Endothelial cell of umbilical vein (primary cell): ENCODE results near the gene MED17. TPM values are rescaled to one million over a fixed set of nuclear protein-coding genes. Genes with fewer than 3 reads are reported as not detected.

Experiments
- BruUV-seq: library from RNA; stranded (reverse); fragments of 400-500 nt; replicated peaks from 2 replicates; lab custom pipeline; 2021; lab: Mats Ljungman, UMichigan
- CTCF ChIA-PET: fragments of 300-600, 350-600 bp; sonication (Branson Sonifier 250); formaldehyde crosslinking; loops from one replicate; lab custom pipeline; 2021; ENCODE audit warnings: antibody characterized with exemption, inconsistent platforms; lab: Charles Lee
- POLR2A ChIA-PET: fragments of 300-600, 350-600 bp; sonication (Branson Sonifier 250); formaldehyde crosslinking; loops from one replicate; lab custom pipeline; 2021; ENCODE audit warnings: antibody characterized with exemption, inconsistent platforms; lab: Charles Lee
- DNase-seq: peaks from one replicate; pipeline ENCODE4 v3.0.0-alpha.2; 2011; ENCODE audit warnings: low read depth, low spot score
- FAIRE-seq: peaks from 2 replicates; lab custom pipeline; 2011; peaks lifted over from hg19 to GRCh38; lab: Jason Lieb, UNC
- H2AFZ ChIP-seq: 2 replicates; pipeline ENCODE4 v1.6.0; 2012; ENCODE audit warnings: low read depth, low read length, control low read depth, inconsistent platforms
- H3K27ac ChIP-seq: 2 replicates; pipeline ENCODE4 v1.5.1; 2011; ENCODE audit warnings: low read depth, mild to moderate bottlenecking, control low read depth, low read length, moderate library complexity; ENCODE audit not compliant: insufficient read depth
- H3K27me3 ChIP-seq, 2 experiments: 2 replicates each; pipeline versions ENCODE4 v1.6.0 to v1.6.1; 2011; ENCODE audit warnings: low read length in 2 of 2, mixed read lengths in 1 of 2; ENCODE audit not compliant: control insufficient read depth in 2 of 2, insufficient read depth in 2 of 2
- H3K36me3 ChIP-seq, 2 experiments: 2 replicates in 1 of 2; 3 replicates in 1 of 2; pipeline ENCODE4 v1.5.1; 2011; ENCODE audit warnings: low read length in 2 of 2, mild to moderate bottlenecking in 1 of 2, moderate library complexity in 1 of 2; ENCODE audit not compliant: control insufficient read depth in 2 of 2, insufficient read depth in 2 of 2; ENCODE audit errors: extremely low read depth in 1 of 2
- H3K4me1 ChIP-seq: 3 replicates; pipeline ENCODE4 v1.5.1; 2011; ENCODE audit warnings: mild to moderate bottlenecking, low read length; ENCODE audit not compliant: control insufficient read depth, insufficient read depth; ENCODE audit errors: extremely low read depth
- H3K4me2 ChIP-seq: 2 replicates; pipeline ENCODE4 v1.6.1; 2011; ENCODE audit warnings: low read length, control low read depth, mixed read lengths; ENCODE audit not compliant: insufficient read depth
- H3K4me3 ChIP-seq, 3 experiments: fragments of 200-600 bp in 1 of 3; sonication (generic), shearing (Covaris generic) in 1 of 3; replicated peaks in 1 of 3; 2 replicates each; pipeline ENCODE4 v1.5.1; 2011 to 2016; ENCODE audit warnings: control low read depth in 3 of 3, low read length in 3 of 3, mild to moderate bottlenecking in 2 of 3, inconsistent platforms in 1 of 3, low read depth in 1 of 3, moderate library complexity in 1 of 3; ENCODE audit not compliant: insufficient read depth in 1 of 3
- H3K79me2 ChIP-seq: 2 replicates; pipeline ENCODE4 v1.6.0; 2012; ENCODE audit warnings: low read length, inconsistent platforms; ENCODE audit not compliant: control insufficient read depth, insufficient read depth
- H3K9ac ChIP-seq: replicated peaks from 2 replicates; pipeline ENCODE3; 2011; ENCODE audit warnings: low read length, control low read depth; ENCODE audit not compliant: insufficient read depth; ENCODE audit errors: extremely low read depth
- H3K9me1 ChIP-seq: replicated peaks from 3 replicates; pipeline ENCODE4 v1.6.0; 2011; ENCODE audit warnings: mild to moderate bottlenecking, low read length; ENCODE audit not compliant: control insufficient read depth, insufficient read depth; ENCODE audit errors: extremely low read depth
- H3K9me3 ChIP-seq: replicated peaks from 2 replicates; pipeline ENCODE4 v1.5.1; 2012; ENCODE audit warnings: low read length, inconsistent platforms; ENCODE audit not compliant: control insufficient read depth, insufficient read depth
- H4K20me1 ChIP-seq: replicated peaks from 2 replicates; pipeline ENCODE3; 2011; ENCODE audit warnings: mild to moderate bottlenecking, low read length; ENCODE audit not compliant: control insufficient read depth, insufficient read depth; ENCODE audit errors: extremely low read depth
- FOS ChIP-seq: IDR thresholded peaks from 2 replicates; pipeline ENCODE4 v1.6.1; 2011; ENCODE audit warnings: mild to moderate bottlenecking, low read length, moderate library complexity, borderline replicate concordance; ENCODE audit not compliant: insufficient read depth
- GATA2 ChIP-seq: IDR thresholded peaks from 2 replicates; pipeline ENCODE4 v1.7.0; 2011; ENCODE audit warnings: low read depth, mild to moderate bottlenecking, moderate library complexity, mixed read lengths, low read length; ENCODE audit not compliant: insufficient read length, insufficient read depth
- JUN ChIP-seq: IDR thresholded peaks from 2 replicates; pipeline ENCODE4 v1.6.1; 2011; ENCODE audit warnings: borderline replicate concordance, low read depth; ENCODE audit not compliant: insufficient read length, insufficient read depth
- MYC ChIP-seq: IDR thresholded peaks from one replicate; pipeline ENCODE4 v1.6.1; 2011; ENCODE audit warnings: mild to moderate bottlenecking, low read depth, low read length
- POLR2A ChIP-seq: IDR thresholded peaks from 2 replicates; pipeline ENCODE4 v1.6.1; 2012; ENCODE audit warnings: low read depth, mild to moderate bottlenecking, control low read depth, low read length
- POLR2AphosphoS5 ChIP-seq: IDR thresholded peaks from 2 replicates; pipeline ENCODE4 v1.6.1; 2012; ENCODE audit warnings: low read depth, mild to moderate bottlenecking, control low read depth, low read length, moderate library complexity; ENCODE audit not compliant: insufficient read depth
- dilution Hi-C: fragments of 300-500 bp; cut with MboI; formaldehyde crosslinking; loops from one replicate; pipeline ENCODE4 v1.15.0; 2019; ENCODE audit warnings: low sequenced_read_pairs; ENCODE audit not compliant: extremely low pct_ligation_motif_present
- intact Hi-C: fragments of 100-400 bp; cut with micrococcal nuclease; formaldehyde crosslinking; loops from one replicate; pipeline ENCODE4 v1.10.0; 2022
- polyA plus RNA-seq, 4 experiments: library from polyadenylated mRNA; depleted of rRNA in 3 of 4; stranded (reverse) in 3 of 4; unstranded in 1 of 4; fragments of >200 nt; gene quantifications; 2 replicates each; pipeline versions ENCODE4 v1.2.1 to v1.2.3, GENCODE V29; 2011 to 2012; ENCODE audit warnings: missing spikeins in 1 of 4
- total RNA-seq: library from RNA; stranded (reverse); gene quantifications from 2 replicates; pipeline ENCODE4 v1.2.3, GENCODE V29; 2021
- TF ChIP-seq, protein P1 (sequence below): IDR thresholded peaks from 2 replicates; pipeline ENCODE4 v1.6.1; 2011; ENCODE audit not compliant: insufficient read depth, insufficient read length
- TF ChIP-seq, protein P2 (sequence below), 2 donors: IDR thresholded peaks; 1 replicate in 1 of 2; 2 replicates in 1 of 2; pipeline ENCODE4 v1.5.1; 2011; ENCODE audit warnings: low read length in 2 of 2, mild to moderate bottlenecking in 2 of 2, moderate library complexity in 2 of 2, control low read depth in 1 of 2, inconsistent platforms in 1 of 2, low read depth in 1 of 2; ENCODE audit not compliant: insufficient read depth in 1 of 2; ENCODE audit errors: extremely low read depth in 1 of 2

The MED17 gene
- total and polyA plus RNA-seq, 2 donors (not counting 3 experiments of a cell fraction or from before 2014, with no cell fraction given): 11.3 to 40.6 TPM

DNA sequence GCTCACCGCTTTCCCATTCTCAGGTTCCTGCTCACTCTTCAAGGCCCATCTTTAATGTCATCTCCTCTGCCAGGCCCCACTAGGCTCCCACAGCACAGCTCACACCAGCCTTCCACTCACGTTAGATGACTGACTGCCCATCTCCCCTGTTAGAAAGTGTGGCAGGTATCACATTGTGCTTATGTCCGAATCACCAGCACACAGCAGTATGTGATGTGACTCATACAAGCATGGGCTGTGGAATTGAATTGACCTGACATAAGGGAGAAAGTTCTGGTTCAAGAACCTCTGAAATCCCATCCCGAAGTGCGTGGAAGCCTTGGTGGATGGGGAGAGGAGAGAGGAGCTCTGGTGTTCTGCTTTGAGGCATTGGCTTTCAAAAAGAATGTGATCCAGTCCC lies 59.8 kb downstream of the MED17 start:
- dilution Hi-C loops (no loop called here), intact Hi-C loops (no loop called here)
- no TSS peak for BruUV-seq
- Histone ChIP-seq H3K79me2 (no peaks in the 10 kb centered on the region), H3K4me3 (no peak overlapping the region), H3K36me3 (no peaks in the 10 kb centered on the region), H3K4me2 (no peak overlapping the region), H3K9me3 (no peaks in the 10 kb centered on the region), H3K9ac (no peak overlapping the region), H4K20me1 (no peaks in the 10 kb centered on the region), H3K27ac (no peak overlapping the region), H3K4me1 (no peaks in the 10 kb centered on the region), H3K9me1 (no peaks in the 10 kb centered on the region), H3K27me3 (peaks cover 0 to 3% of the 10 kb centered on the region in 2 experiments), H2AFZ (no peak overlapping the region)
- POLR2A ChIA-PET: no interaction called here
- FAIRE-seq (no peak), DNase-seq (no peak)
- CTCF ChIA-PET: interaction anchor here (1.1 kb wide), 1 partner anchor 15 kb away, joined by 3 read pairs; no protein-coding TSS in a partner anchor
- TF ChIP-seq JUN (no peak), FOS (no peak), GATA2 (no peak), POLR2A (no peak)
- TF ChIP-seq, protein P1, sequence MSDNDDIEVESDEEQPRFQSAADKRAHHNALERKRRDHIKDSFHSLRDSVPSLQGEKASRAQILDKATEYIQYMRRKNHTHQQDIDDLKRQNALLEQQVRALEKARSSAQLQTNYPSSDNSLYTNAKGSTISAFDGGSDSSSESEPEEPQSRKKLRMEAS: no peak
- TF ChIP-seq, protein P2, sequence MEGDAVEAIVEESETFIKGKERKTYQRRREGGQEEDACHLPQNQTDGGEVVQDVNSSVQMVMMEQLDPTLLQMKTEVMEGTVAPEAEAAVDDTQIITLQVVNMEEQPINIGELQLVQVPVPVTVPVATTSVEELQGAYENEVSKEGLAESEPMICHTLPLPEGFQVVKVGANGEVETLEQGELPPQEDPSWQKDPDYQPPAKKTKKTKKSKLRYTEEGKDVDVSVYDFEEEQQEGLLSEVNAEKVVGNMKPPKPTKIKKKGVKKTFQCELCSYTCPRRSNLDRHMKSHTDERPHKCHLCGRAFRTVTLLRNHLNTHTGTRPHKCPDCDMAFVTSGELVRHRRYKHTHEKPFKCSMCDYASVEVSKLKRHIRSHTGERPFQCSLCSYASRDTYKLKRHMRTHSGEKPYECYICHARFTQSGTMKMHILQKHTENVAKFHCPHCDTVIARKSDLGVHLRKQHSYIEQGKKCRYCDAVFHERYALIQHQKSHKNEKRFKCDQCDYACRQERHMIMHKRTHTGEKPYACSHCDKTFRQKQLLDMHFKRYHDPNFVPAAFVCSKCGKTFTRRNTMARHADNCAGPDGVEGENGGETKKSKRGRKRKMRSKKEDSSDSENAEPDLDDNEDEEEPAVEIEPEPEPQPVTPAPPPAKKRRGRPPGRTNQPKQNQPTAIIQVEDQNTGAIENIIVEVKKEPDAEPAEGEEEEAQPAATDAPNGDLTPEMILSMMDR (IDR thresholded peaks at IDR 0.05; ENCODE audit: extremely low read depth in 1 of 2, insufficient read depth in 1 of 2, low read depth in 1 of 2, low read length in 2 of 2): no peak

DNA sequence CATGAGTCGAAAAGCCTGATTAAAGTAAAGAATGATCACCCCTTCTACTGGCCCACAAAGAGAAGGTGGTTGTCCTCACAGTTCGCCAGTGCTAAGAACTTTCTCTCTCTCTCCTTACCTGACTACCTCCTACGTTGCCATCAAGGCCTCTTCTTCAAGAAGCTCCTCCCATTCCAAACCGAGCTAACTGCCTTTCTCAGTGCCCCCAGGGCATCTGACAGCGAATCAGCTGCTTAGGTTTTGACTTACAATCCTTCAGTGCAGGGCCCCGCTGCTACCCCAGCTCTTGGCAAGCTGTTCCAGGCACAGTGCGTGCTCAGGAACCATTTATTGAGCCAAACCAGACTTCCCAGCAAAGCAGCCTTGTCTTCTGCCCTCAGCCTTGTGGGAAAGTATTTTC lies 60.5 kb downstream of the MED17 start:
- Histone ChIP-seq H3K27me3 (peaks cover 0 to 3% of the 10 kb centered on the region in 2 experiments), H3K36me3 (no peaks in the 10 kb centered on the region), H3K79me2 (no peaks in the 10 kb centered on the region), H3K4me3 (no peak overlapping the region), H3K4me1 (peaks cover under 1% of the 10 kb centered on the region), H3K4me2 (no peak overlapping the region), H3K27ac (no peak overlapping the region), H3K9ac (no peak overlapping the region), H3K9me3 (no peaks in the 10 kb centered on the region), H3K9me1 (no peaks in the 10 kb centered on the region), H2AFZ (no peak overlapping the region), H4K20me1 (no peaks in the 10 kb centered on the region)
- TF ChIP-seq POLR2AphosphoS5 (no peak), FOS (no peak), MYC (no peak), POLR2A (no peak)
- dilution Hi-C loops (no loop called here), intact Hi-C loops (no loop called here)
- ChIA-PET CTCF (no interaction called here), POLR2A (no interaction called here)
- no TSS peak for BruUV-seq
- FAIRE-seq (no peak), DNase-seq (no peak)
